Erythroblast (primary cell): ENCODE results near the gene CD79B.

Experiments used
- GATA1 ChIP-seq: IDR thresholded peaks from 2 replicates; pipeline ENCODE4 v1.6.1; 2011; ENCODE audit warnings: low read depth, mild to moderate bottlenecking, control low read depth, low read length, moderate library complexity
- POLR2A ChIP-seq: IDR thresholded peaks from 2 replicates; pipeline ENCODE4 v1.6.1; 2011; ENCODE audit warnings: mild to moderate bottlenecking, low read length

DNA sequence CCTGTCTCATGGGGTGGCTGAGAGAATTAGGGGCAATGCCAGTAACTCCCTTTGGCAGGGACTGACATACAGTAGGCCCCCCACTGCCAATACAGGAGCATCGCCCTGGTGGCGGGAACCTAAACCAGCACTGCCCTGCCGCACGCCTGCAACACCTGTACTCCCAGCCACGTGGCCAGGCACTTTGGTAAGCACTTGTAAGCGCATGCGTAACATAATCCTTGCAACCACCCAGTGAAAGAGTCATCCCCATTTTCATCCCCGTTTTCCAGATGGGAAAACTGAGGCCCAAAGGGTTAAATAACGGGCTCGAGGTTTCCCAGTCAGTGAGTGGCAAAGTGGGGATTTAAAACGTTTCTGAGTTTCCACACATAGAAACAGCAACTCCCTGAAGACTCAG lies 23.1 kb upstream of the CD79B start:
- TF ChIP-seq POLR2A (no peak), GATA1 (no peak)
